NCI-H2171 (cell line): ENCODE measurements around the gene C1orf21.

Experiments used
- DNase-seq: peaks from one replicate; lab custom pipeline; 2025; lab: John Stamatoyannopoulos, UW

Gene C1orf21

DNA sequence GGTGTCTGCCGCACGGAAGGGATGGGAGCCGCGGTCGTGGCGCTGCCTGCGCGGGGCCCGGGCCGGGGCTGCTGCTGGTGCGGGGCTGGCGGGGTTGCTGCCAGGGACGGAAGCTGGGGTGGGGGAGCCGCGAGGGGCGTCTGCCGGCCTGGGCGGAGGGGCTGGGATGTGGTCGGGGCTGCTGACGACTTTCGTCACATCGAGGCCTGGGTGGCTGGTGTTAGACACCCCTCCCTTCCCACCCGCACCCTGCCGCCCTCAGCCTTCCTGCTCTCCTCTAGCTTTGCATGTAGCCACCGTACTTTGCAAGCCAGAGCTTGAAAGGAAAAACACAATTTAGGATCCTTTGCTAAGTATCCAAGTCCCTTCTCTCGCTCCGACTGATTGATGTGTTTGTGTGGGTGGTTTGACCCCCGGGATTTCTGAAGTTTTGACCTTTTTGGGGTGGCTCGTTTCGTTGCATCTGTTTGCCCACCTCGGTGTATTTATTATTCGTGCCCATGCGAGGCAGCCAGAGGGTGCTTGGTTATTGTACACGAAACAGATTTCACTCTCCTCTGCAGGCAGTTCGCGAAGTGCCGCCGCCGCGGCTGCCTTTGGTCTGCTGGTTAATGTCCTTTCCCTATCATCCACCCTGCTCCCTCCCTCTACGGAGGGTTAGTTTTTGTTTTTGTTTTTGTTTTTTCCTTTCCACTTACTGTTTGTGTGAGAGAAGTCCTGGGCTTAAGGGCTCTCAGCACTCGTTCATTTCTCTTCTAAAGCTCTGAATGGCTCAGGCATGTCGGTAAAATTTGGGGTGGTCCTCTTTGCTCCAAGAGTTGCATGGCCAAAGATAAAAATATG lies 868 bp downstream of the C1orf21 start:
- DNase-seq = no peak

DNA sequence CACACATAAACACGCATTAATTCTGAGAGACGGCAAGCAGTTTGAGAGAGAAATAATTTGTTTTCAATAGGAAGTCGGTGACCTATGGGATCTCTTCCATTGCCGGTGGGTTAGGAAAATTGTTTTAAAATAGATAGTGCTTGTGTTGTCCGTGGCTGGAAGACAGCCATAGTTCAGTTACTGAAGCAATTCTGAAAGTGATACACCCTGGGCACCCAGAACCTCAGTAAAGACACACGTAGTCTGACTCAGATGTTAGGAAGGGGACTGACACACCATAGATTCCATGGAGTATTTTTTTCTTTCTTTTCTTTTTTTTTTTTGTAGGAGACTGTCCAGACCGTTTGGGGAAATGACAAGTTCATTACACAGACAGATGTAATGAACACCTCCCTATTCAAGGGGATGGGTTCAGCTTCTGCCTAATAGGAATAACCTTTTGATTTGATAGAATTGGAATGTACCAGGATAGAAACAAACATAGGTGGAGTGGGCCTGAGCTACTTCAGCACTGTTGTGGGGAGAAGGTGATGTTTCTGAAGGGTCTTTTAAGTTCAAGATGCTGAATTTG lies 1.6 kb downstream of the C1orf21 start:
- DNase-seq = no peak

DNA sequence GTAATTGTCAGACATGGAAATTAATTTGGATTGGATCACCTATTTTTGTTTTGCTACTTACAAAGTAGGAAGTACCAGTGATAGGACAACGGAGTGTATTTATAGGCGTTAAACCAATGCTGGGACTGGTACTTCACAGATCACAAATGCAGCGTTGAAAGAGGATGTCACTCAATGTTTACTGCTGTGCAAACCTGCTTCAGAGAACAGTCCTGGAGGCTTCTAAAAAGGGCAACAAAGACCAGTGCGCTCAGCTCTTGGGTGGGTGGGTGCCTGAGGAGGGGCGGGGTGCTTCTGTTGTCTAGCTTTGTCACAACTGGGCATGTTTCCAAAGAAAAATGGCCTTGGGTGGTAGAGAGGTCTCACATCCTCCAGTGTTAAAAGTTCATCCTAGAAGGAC lies 2.1 kb downstream of the C1orf21 start:
- DNase-seq = no peak

DNA sequence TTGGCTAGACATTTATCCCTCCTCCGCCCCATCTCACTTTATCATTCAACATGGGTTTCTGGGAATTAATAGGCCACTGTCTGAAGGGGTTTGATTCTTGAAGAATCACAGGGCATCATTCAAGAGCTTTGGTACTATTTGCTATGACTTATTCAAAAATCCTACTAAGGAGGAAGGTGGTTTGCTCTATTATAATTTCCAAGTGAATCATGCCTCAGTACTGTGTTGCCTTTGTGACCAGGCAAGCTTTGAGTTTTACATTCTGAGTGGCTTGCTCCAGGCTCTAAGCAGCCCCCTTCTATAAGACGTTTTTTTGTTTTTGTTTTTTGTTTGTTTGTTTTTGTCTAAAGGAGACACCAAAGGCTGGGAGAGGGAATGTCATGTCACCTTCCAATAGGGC lies 2.6 kb downstream of the C1orf21 start:
- no peak for DNase-seq

DNA sequence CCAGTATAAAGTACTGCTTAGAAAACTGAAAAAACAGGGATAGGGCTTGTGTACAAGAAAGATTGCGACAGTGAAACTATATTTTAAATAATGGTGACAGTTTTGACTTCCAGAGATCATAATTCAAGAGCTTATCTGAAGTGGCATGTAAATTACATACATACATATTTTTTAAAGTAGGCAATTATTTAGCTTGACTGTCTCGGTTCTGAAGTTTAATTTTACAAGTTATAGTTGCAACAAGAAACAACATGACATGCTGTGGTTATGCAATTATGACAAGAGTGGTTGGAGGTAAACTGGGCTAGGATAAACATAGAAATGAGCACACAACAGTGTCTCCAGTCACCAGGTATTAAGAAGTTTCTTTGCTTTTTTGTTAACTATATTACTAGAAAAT lies 4.1 kb downstream of the C1orf21 start:
- no peak for DNase-seq

DNA sequence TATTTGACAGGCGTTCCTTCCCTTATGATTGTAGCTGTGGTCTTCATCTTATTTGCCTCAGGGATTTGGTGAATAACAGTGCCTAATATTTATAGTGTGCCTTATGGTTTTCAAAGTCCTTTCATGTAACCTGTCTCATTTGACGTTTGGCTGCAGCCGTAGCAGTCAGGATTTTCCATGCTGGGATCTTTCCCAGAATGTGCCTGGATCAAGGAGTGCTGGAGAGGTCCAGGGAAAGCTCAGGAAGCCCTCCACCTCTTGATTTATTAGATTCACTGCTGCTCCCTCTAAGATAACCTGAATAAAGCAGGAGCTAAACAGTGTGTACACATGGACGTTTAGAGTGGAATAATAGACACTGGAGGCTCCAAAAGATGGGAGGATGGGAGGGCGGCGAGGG lies 5.2 kb downstream of the C1orf21 start:
- no peak for DNase-seq

DNA sequence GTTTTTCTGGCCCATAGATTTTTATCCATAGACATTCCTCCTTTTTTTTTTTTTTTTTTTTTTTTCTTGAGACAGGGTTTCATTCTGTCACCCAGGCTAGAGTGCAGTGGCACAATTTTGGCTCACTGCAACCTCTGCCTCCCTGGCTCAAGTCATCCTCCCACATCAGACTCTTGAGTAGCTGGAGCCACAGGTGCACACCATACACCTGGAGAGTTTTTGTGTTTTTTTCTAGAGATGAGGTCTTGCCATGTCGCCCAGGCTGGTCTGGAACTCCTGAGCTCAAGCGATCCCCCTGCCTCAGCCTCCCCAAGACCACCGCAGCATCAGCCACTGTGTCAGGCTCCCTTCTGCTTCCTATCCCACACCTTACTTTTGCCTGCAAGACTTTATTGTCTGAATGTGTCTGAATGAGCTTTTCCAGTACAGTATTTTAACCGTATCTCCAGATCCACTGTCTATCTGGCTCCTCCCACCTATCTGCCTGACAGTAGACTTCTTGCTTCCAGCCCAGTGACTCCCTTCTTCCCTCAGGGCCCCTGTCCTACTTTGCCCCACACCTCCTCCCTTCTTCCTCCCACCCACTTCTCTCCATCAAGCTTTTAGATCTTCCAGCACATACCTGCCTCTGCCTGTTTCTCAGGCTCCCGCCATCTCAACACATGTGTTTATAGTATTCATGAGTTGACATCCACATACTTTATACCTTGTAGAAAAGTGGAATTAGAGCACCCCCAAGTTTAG lies 6.1 kb downstream of the C1orf21 start:
- DNase-seq = no peak

DNA sequence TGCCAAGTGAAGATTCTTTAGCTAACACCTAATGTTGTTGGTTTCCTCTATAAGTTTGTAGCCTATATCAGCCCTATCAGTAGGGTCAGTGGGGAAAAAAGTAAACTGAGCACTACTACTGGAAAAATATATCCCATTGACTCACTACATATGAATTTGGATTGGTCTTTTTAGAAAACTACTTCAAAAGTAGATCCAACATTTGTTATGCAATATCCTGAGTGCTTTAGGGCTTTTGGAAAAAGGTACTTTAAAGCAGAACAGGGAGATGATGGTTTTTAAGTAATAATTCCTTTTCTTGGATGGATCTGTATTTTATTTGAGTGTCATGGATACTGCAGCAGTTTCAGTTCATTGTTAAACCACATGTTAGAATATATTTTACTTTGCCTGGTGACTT lies 7.1 kb downstream of the C1orf21 start:
- DNase-seq = no peak

DNA sequence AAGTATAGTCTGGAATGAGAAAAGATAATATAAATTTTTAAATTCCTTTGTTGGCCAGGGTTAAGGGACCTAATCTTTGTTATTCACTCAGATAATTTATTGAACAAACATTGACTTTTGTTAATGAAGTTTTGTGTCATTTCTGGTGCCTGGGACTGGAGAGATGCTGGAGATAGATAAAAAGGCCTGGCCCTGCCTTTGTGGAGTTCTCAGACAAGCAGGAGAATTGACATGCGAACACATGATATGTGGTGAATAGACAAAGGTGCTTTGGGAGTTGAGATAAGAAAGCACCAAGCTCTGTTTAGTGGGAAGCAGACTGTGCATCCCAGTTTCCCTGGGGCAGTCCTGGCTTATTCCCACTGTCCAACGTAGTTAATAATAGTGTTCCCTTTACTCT lies 8.5 kb downstream of the C1orf21 start:
- DNase-seq = no peak

DNA sequence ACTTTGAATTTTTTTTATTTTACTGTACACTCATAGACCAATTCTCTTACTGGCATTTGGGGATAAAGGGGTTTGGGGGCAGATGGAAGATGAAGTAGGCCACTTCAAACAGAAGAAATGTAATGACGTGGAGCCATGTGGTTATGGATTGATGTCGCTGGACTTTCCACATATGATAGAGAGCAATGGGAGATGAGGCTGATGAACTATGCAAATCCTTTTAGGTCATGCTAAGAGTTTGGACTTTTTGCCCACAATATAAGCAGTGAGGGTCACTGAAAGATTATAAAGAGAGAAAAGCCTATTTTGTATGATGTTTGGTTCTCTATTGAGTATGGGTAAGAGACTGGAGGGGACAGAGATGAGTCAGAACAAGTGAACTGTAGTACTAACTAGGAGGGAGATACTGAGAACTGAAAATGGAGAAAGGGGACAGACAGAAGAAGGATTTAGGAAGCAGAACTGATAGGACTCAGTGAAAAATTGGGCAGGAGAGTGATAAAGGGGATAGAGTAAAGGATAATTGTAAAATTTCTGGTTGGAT lies 9.2 kb downstream of the C1orf21 start:
- no peak for DNase-seq

DNA sequence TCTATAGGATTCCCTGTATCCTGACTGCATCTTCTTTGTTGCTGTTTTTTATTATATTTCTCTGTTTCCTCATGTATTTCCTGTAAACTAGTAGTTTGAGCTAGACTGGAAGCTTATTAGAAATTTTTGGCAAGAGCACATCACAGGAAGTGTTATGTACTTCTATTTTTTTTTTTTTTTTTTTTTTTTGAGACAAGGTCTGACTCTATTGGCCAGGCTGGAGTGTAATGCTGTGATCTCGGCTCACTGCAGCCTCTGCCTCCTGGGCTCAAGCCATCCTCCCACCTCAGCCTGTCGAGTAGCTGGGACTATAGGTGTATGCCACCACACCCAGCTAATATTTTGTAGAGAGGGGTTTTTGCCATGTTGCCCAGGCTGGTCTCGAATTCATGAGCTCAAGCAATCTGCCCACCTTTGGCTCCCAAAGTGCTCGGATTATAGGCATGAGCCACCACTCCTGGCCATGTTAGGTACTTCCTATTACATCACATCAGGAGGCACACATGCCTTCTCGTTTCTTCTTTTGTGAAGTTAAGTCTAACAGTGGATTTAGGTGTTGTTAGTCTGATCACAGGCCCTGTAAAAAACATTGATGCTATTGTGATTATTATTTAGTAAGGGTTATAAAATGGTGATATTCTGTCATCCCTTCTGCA lies 12.5 kb downstream of the C1orf21 start:
- DNase-seq = no peak

DNA sequence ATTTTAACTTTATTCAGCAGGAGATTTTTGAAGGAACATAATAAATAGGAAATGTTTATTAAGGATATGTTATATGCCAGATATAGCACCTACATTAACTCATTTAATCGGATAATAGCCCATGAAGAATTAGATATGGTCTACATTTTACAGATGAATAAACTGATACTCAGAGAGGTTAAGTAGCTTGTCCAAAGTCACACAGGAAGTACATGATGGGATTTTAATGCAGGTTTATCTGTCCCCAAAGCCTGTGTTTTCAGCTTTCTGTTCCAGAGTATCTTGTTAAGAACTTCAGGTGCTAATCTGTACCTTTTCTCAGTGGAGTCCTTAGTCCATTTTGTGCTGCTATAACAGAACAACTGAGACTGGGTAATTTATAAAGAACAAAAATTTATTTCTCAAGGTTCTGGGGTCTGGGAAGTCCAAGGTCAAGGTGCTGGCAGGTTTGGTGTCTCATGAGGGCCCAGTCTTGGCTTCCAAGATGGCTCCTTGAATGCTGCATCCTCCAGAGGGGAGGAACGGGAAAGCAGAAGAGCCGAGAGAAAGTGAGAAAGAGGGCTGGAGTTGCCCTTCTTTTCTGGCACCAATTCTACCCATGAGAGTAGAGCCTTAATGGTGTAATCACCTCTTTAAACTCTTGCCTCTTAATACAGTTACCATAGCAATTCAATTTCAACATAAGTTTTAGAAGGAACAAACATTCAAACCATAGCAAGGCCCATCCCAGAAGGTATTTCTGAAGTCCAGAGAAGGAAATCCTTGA lies 17.3 kb downstream of the C1orf21 start:
- no peak for DNase-seq

DNA sequence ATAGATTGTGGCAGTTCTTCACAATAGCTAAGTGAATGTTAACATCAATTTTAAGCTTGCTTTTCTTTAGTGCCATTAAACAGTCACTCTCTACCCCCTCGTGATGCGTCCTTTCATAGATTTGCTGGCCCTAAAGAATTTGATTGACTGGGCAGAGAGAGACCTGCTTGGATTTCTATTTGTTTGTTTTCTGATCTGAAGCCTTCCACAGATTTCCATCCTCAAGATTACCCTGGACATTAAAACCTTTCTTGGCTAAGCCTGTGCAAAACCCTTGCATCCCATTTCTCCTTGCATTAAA lies 17.8 kb downstream of the C1orf21 start:
- no peak for DNase-seq

DNA sequence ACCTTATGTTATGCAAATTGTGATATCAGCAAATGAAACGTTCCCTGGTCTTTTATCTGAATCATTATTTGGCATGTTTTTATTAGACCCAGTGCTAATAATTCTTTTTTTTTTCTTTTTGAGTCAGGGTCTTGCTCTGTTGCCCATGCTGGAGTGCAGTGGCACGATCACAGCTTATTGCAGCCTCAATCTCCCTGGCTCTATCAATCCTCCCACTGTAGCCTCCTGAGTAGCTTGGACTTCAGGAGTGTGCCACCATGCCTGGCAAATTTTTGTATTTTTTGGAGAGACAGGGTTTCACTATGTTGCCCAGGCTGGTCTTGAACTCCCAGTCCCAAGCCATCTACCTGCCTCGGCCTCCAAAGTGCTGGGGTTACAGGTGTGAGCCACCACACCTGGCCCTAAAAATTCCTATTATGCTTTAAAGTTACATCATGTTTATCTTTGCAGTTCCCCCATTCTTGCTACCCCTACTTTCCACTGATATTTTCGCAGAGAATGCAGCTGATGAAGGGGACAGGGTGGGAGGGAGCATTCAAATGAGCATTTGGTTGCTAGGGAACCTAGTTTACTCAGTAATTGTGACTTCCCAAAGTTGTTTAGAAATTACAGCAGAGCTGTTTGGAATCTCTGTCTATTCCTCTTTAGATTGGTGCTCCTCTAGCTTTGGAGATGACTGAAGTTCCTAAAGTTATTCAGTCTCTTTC lies 18.4 kb downstream of the C1orf21 start:
- DNase-seq = no peak

DNA sequence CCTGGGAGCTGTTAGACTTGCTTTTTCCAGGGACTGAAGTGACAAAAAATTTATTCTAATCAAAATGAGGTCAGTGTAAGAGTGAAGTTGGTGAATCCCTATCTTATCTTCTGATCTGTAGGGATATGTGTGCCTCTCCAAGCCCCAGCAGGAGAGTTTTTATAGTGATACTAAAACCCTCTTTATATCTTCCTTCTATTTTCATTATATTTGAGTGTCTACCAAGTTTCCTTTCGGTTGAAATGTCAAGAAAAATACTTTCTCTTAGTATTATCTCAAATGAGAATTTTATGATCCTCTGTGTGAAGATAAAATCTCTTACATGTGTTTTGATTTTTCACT lies 18.9 kb downstream of the C1orf21 start:
- no peak for DNase-seq

DNA sequence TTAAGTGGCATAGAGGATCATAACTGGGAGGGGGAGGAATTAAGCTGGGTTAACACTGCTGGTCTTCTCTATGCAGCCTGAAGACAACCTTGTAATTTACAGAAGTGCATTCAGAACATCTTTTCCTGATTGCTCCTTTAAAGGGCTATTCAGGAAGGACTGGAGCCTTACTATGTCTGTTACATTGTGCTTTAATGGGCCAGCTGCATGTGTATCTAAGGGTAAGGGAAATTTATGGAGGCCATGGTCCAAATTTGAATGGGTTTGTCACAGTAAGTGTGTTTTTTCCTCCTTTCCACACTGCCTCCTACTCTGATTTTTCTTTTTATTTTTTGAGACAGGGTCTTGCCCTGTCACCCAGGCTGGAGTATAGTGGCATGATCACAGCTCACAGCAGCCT lies 19.6 kb downstream of the C1orf21 start:
- no peak for DNase-seq

DNA sequence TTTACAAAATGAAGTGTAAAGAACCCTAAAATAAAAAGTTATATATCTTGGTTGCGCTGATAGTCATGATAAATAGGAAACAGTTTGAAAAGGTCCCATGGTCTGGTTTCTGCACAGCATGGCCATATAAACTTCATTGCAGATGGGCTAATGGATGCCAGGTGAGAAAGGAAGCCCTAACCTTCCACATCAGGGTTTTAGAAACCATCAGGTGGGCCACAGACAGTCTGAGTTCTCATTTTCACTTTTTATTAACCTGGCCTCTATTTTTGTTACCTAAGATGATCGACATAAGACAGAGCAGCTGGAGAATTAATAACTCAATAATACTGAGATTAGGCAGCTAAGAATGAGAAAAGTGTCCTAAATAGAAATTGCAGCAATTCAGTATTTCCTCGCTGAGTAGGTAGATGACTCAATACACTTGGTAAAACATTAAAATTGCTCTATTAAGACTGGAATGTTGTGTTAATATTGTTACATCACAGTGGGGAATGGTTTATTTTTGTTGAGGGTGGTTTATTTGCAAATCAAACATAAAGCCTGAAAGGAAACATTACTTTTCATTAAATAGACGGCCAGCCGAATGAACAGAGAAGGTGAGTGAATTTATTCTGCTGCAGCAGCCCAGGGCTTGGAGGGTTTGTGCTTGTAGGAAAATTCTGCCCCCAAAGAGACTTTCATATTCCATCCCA lies 21.1 kb downstream of the C1orf21 start:
- DNase-seq = no peak

DNA sequence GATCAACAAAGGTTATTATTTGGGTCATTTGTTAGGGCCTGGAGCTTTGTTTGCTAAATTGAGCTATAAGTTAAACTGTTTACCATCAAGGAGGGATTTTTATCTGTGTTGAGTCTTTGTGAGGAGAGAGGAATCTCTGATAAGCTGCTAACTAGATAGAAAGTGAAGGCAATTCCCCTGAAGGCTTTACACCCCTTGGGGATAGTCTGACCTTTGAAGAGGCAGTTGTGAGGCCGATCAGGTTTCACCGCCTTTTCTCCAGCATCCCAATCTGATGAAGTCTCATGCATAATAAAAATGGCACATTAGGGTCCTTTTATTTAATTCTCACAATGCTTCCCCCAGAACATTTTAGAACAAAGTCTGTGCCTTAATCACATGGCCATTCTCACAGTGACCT lies 21.8 kb downstream of the C1orf21 start:
- peak; percentile 17 for DNase-seq

DNA sequence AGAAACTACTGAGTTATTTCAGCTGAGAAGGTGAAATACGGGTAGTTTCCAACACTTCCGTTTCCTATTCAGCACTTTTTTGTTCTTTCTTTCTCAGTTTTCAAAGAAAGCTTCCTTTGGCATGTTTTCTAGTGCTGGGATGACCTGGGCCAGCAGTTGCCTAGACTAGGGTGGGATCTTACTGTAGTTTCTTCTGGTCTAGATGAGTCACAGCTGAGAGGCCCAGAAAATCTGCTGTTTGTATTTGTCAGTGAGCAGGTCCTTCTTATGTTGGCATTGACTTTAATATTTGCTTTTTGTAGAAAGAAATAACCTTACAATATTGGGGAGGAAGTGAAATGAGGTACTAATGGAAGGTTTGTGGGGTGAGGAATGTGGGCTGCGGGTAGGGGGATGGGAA lies 22.2 kb downstream of the C1orf21 start:
- DNase-seq = no peak

DNA sequence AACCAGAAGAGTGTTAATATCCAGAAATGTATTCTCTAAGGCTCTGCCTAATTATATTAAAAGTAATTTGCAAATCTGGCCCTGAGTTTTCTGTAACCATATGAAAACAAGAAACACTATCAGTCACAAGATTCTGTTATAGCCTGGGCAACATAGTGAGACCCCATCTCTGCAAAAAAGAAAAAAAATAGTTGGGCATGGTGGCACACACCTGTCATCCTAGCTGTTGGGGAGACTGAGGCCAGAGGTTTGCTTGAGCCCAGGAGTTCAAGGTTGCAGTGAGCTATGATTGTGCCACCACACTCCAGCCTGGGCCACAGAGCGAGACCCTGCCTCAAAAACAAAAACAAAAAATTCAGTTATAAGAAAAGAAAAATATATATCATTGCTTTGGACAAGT lies 25.6 kb downstream of the C1orf21 start:
- DNase-seq = no peak

DNA sequence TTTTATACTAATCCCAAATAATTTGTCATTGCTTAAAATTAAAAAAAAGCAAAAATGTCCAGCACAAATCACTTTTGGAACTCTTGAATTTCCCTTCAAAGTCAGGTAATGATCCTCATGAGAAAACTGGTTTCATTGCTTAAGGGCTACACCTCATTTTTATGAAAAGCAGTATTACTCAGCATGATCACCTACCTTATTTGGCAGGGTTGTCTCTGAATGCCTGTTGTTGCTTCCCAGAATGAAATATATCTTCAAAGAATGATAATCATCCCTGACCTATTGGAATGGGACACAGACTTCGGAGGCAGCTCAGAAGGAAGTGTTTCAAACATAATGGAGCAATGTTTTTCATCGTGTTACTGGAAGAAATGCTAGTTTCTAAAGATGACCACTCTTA lies 29.7 kb downstream of the C1orf21 start:
- no peak for DNase-seq
